ENCODE measurements around the gene SLAMF7. TPM values are rescaled to one million over a fixed set of nuclear protein-coding genes. Genes with fewer than 3 reads are reported as not detected.
"Not testable (repeated sequence)": the region's sequence is repeated elsewhere in the genome, so short reads cannot be mapped to it uniquely, and the experiment has no call there.

SLAMF7 gene, protein sequence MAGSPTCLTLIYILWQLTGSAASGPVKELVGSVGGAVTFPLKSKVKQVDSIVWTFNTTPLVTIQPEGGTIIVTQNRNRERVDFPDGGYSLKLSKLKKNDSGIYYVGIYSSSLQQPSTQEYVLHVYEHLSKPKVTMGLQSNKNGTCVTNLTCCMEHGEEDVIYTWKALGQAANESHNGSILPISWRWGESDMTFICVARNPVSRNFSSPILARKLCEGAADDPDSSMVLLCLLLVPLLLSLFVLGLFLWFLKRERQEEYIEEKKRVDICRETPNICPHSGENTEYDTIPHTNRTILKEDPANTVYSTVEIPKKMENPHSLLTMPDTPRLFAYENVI
- total RNA-seq, result 0.08 and 0.21 TPM in 2 replicates

GRCh38 chr1:160739098-160739511, at the start of gene SLAMF7:
SLAMF7 (plus strand) TSS chr1:160739247; CDS start chr1:160739302, 55 bp downstream.
- H3K36me3 ChIP-seq (ENCODE audit: control insufficient read depth, insufficient read depth, low read length), result no peaks in the 10 kb centered on the region
- H3K4me3 ChIP-seq (ENCODE audit: low read depth, low read length), result no peak within 1 kb of the TSS
- no peak for TF ChIP-seq CTCF (IDR thresholded peaks at IDR 0.05; ENCODE audit: insufficient read depth, low read length, poor library complexity, severe bottlenecking)
- H3K27me3 ChIP-seq (ENCODE audit: control insufficient read depth, insufficient read depth, low read length), result no peaks in the 10 kb centered on the region
- DNase-seq (ENCODE audit: low read depth), result no peak

GRCh38 chr1:160692390-160692789, 46.7 kb upstream of the SLAMF7 start:
- not testable (repeated sequence) for DNase-seq (ENCODE audit: low read depth); H3K36me3 ChIP-seq (ENCODE audit: control insufficient read depth, insufficient read depth, low read length); H3K27me3 ChIP-seq (ENCODE audit: control insufficient read depth, insufficient read depth, low read length); H3K4me3 ChIP-seq (ENCODE audit: low read depth, low read length)

- no peak overlapping the region for H3K4me3 ChIP-seq (ENCODE audit: low read depth, low read length)
- no peak for DNase-seq (ENCODE audit: low read depth)
- H3K27me3 ChIP-seq (ENCODE audit: control insufficient read depth, insufficient read depth, low read length), result no peaks in the 10 kb centered on the region
- no peak for TF ChIP-seq CTCF (IDR thresholded peaks at IDR 0.05; ENCODE audit: insufficient read depth, low read length, poor library complexity, severe bottlenecking)
- H3K36me3 ChIP-seq (ENCODE audit: control insufficient read depth, insufficient read depth, low read length), result no peaks in the 10 kb centered on the region
Measured at GRCh38 chr1:160702100-160702499, 36.9 kb upstream of the SLAMF7 start.

- Histone ChIP-seq H3K36me3 (ENCODE audit: control insufficient read depth, insufficient read depth, low read length) (no peaks in the 10 kb centered on the region), H3K27me3 (ENCODE audit: control insufficient read depth, insufficient read depth, low read length) (no peaks in the 10 kb centered on the region), H3K4me3 (ENCODE audit: low read depth, low read length) (no peak overlapping the region)
- no peak for TF ChIP-seq CTCF (IDR thresholded peaks at IDR 0.05; ENCODE audit: insufficient read depth, low read length, poor library complexity, severe bottlenecking)
- DNase-seq (ENCODE audit: low read depth), result no peak
Measured at GRCh38 chr1:160704250-160704649, 34.8 kb upstream of the SLAMF7 start.

DNA sequence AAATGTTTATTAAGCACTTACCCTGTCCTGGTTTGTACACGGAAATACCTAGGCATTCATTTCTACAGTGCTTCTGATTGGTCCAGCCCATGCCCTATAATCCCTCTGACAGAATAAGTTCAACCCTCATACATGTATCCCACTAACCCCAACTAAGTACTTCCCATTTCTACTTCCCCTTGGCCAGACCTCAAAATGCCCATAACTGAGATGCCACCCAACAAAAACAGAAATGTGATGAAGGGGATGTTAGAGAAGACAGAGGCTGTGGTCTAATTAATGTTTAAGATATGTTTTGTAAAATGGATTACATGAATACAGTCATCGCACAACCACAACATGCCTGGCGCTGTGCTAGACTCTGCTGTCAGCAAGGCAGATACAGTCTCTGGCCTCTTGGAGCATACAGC, 33.8 kb upstream of the SLAMF7 start:
- H3K36me3 ChIP-seq (ENCODE audit: control insufficient read depth, insufficient read depth, low read length); H3K27me3 ChIP-seq (ENCODE audit: control insufficient read depth, insufficient read depth, low read length); DNase-seq (ENCODE audit: low read depth); H3K4me3 ChIP-seq (ENCODE audit: low read depth, low read length): not testable (repeated sequence)

GRCh38 chr1:160705742-160706141, 33.3 kb upstream of the SLAMF7 start:
- H3K27me3 ChIP-seq (ENCODE audit: control insufficient read depth, insufficient read depth, low read length), result no peaks in the 10 kb centered on the region
- H3K36me3 ChIP-seq (ENCODE audit: control insufficient read depth, insufficient read depth, low read length), result no peaks in the 10 kb centered on the region
- TF ChIP-seq CTCF (IDR thresholded peaks at IDR 0.05; ENCODE audit: insufficient read depth, low read length, poor library complexity, severe bottlenecking), result no peak
- H3K4me3 ChIP-seq (ENCODE audit: low read depth, low read length), result no peak overlapping the region
- no peak for DNase-seq (ENCODE audit: low read depth)

Measured in kidney epithelial cell (primary cell).